Caco-2 (cell line): ENCODE data around the gene PTK7. TPM values are rescaled to one million over a fixed set of nuclear protein-coding genes. Genes with fewer than 3 reads are reported as not detected.
"Not testable (repeated sequence)": the region's sequence is repeated elsewhere in the genome, so short reads cannot be mapped to it uniquely, and the experiment has no call there.

Source experiments
- BruUV-seq: library from RNA; stranded (reverse); fragments of 400-500 nt; replicated peaks from 2 replicates; lab custom pipeline; 2021; lab: Mats Ljungman, UMichigan
- CTCF ChIA-PET: fragments of 300-600 bp; sonication (Branson Sonifier 250); formaldehyde crosslinking; loops from one replicate; lab custom pipeline; 2022; ENCODE audit warnings: antibody characterized with exemption; lab: Charles Lee
- POLR2A ChIA-PET: fragments of 300-600 bp; sonication (Branson Sonifier 250); formaldehyde crosslinking; loops from one replicate; lab custom pipeline; 2022; ENCODE audit warnings: antibody characterized with exemption; lab: Charles Lee
- DNase-seq, 2 experiments: peaks; one replicate each; pipeline versions ENCODE4 v3.0.0 to v3.0.0-alpha.2; 2020 to 2022
- H3K27me3 ChIP-seq: replicated peaks from 2 replicates; pipeline ENCODE4 v1.6.0; 2011; ENCODE audit warnings: low read length; ENCODE audit not compliant: control insufficient read depth, insufficient read depth
- H3K36me3 ChIP-seq: 2 replicates; pipeline ENCODE4 v1.5.1; 2011; ENCODE audit warnings: low read length; ENCODE audit not compliant: control insufficient read depth, insufficient read depth
- H3K4me1 ChIP-seq: fragments of 250-450 bp; sonication (Bioruptor Pico); 2 replicates; pipeline ENCODE4 v1.5.1; 2020; ENCODE audit warnings: mild to moderate bottlenecking
- H3K4me3 ChIP-seq: 2 replicates; pipeline ENCODE4 v1.5.1; 2011; ENCODE audit warnings: low read depth, mild to moderate bottlenecking, control low read depth, low read length
- H3K9me3 ChIP-seq: fragments of 250-450 bp; sonication (Bioruptor Pico); 2 replicates; pipeline ENCODE4 v1.5.1; 2020; ENCODE audit warnings: mild to moderate bottlenecking, moderate library complexity
- H3K27ac Mint-ChIP-seq: one replicate; pipeline ENCODE4 v1.8.0; 2022; ENCODE audit warnings: mixed read lengths; ENCODE audit not compliant: unreplicated experiment
- H3K27me3 Mint-ChIP-seq: one replicate; pipeline ENCODE4 v1.8.0; 2022; ENCODE audit warnings: mixed read lengths; ENCODE audit not compliant: insufficient read depth, unreplicated experiment
- H3K36me3 Mint-ChIP-seq: one replicate; pipeline ENCODE4 v1.8.0; 2022; ENCODE audit warnings: mild to moderate bottlenecking, mixed read lengths; ENCODE audit not compliant: insufficient read depth, unreplicated experiment
- H3K4me1 Mint-ChIP-seq: one replicate; pipeline ENCODE4 v1.8.0; 2022; ENCODE audit warnings: low read depth, mixed read lengths; ENCODE audit not compliant: unreplicated experiment
- H3K4me3 Mint-ChIP-seq: one replicate; pipeline ENCODE4 v1.8.0; 2022; ENCODE audit warnings: mild to moderate bottlenecking, moderate library complexity, mixed read lengths; ENCODE audit not compliant: unreplicated experiment
- H3K9me3 Mint-ChIP-seq: one replicate; pipeline ENCODE4 v1.8.0; 2022; ENCODE audit warnings: mixed read lengths; ENCODE audit not compliant: unreplicated experiment
- CTCF ChIP-seq, 2 experiments: fragments of 200-600 bp in 1 of 2; IDR thresholded peaks; 1 replicate in 1 of 2; 2 replicates in 1 of 2; pipeline versions ENCODE4 v1.5.1 to v1.8.0; 2011 to 2022; ENCODE audit warnings: antibody characterized with exemption in 1 of 2, control low read depth in 1 of 2, inconsistent platforms in 1 of 2, low read depth in 1 of 2, low read length in 1 of 2, mild to moderate bottlenecking in 1 of 2, moderate library complexity in 1 of 2; ENCODE audit not compliant: insufficient read depth in 1 of 2, severe bottlenecking in 1 of 2, unreplicated experiment in 1 of 2
- intact Hi-C: fragments of 100-400 bp; cut with micrococcal nuclease; formaldehyde crosslinking; loops from one replicate; pipeline ENCODE4 v1.10.0; 2022; ENCODE audit not compliant: unreplicated experiment
- total RNA-seq: library from RNA; stranded (reverse); gene quantifications from 2 replicates; pipeline ENCODE4 v1.2.3, GENCODE V29; 2022

PTK7 gene
- total RNA-seq, 1 experiment from 2014 or later: 180 TPM

- Mint-ChIP-seq H3K27me3 (no peaks in the 10 kb centered on the region), H3K4me1 (no peaks in the 10 kb centered on the region), H3K4me3 (no peak overlapping the region), H3K36me3 (peaks cover 35% of the 10 kb centered on the region), H3K9me3 (no peaks in the 10 kb centered on the region), H3K27ac (no peak overlapping the region)
- Histone ChIP-seq H3K36me3 (peaks cover 2% of the 10 kb centered on the region; the same call in 1 of the 2 replicates), H3K4me3 (no peak overlapping the region), H3K27me3 (no peaks in the 10 kb centered on the region), H3K4me1 (no peaks in the 10 kb centered on the region), H3K9me3 (no peaks in the 10 kb centered on the region)
- no peak for DNase-seq
- TF ChIP-seq CTCF (IDR thresholded peaks at IDR 0.05; ENCODE audit: insufficient read depth in 1 of 2, low read depth in 1 of 2, low read length in 1 of 2, severe bottlenecking in 1 of 2, unreplicated experiment in 1 of 2): no peak
- intact Hi-C loops: loop anchor here (1.0 kb wide), 1 partner anchor 60 kb away; no protein-coding TSS in a partner anchor
- CTCF ChIA-PET: interaction anchor here (0.6 to 1.0 kb wide), 5 partner anchors 41 to 116 kb away, joined by 3 to 4 read pairs (median 3); partner anchors contain the start of genes KLC4, KLHDC3 and MRPL2
- POLR2A ChIA-PET: no interaction called here
- no TSS peak for BruUV-seq
Measured at GRCh38 chr6:43130429-43130828, 54.3 kb downstream of the PTK7 start.

- H3K36me3 ChIP-seq, DNase-seq, H3K9me3 ChIP-seq, CTCF ChIA-PET, H3K27me3 ChIP-seq, BruUV-seq, H3K27me3 Mint-ChIP-seq, H3K4me3 Mint-ChIP-seq, H3K4me1 Mint-ChIP-seq, H3K4me1 ChIP-seq, POLR2A ChIA-PET, intact Hi-C loops, H3K4me3 ChIP-seq, H3K27ac Mint-ChIP-seq, H3K9me3 Mint-ChIP-seq: not testable (repeated sequence)
- peaks cover 36% of the 10 kb centered on the region for H3K36me3 Mint-ChIP-seq
Measured at GRCh38 chr6:43131379-43131778, 55.3 kb downstream of the PTK7 start.

GRCh38 chr6:43138267-43138666 is 62.2 kb downstream of the PTK7 start:
- Mint-ChIP-seq H3K36me3 (peaks cover 27% of the 10 kb centered on the region), H3K27me3 (no peaks in the 10 kb centered on the region), H3K4me1 (no peaks in the 10 kb centered on the region), H3K27ac (no peak overlapping the region), H3K9me3 (no peaks in the 10 kb centered on the region), H3K4me3 (no peak overlapping the region)
- no peaks in the 10 kb centered on the region; the same call in 1 of the 2 replicates for H3K4me1 ChIP-seq
- H3K36me3 ChIP-seq: no peaks in the 10 kb centered on the region
- no peaks in the 10 kb centered on the region for H3K27me3 ChIP-seq
- no peak for TF ChIP-seq CTCF (IDR thresholded peaks at IDR 0.05; ENCODE audit: insufficient read depth in 1 of 2, low read depth in 1 of 2, low read length in 1 of 2, severe bottlenecking in 1 of 2, unreplicated experiment in 1 of 2)
- no peak overlapping the region for H3K4me3 ChIP-seq
- no peaks in the 10 kb centered on the region for H3K9me3 ChIP-seq
- no TSS peak for BruUV-seq
- intact Hi-C loops: no loop called here
- CTCF ChIA-PET: no interaction called here
- POLR2A ChIA-PET: no interaction called here
- no peak for DNase-seq

- BruUV-seq, H3K36me3 ChIP-seq, H3K27ac Mint-ChIP-seq, H3K4me1 Mint-ChIP-seq, CTCF ChIA-PET, H3K9me3 Mint-ChIP-seq, H3K4me3 Mint-ChIP-seq, H3K4me1 ChIP-seq, POLR2A ChIA-PET, DNase-seq, H3K4me3 ChIP-seq, intact Hi-C loops, H3K27me3 Mint-ChIP-seq, H3K9me3 ChIP-seq, H3K27me3 ChIP-seq: not testable (repeated sequence)
- peaks cover 23% of the 10 kb centered on the region for H3K36me3 Mint-ChIP-seq
Measured at GRCh38 chr6:43139973-43140372, 63.9 kb downstream of the PTK7 start.
